HG02798 (cell line): ENCODE data around the gene HBB.

Experiments
- ATAC-seq: cut with Tn5 transposase; IDR thresholded peaks from one replicate; pipeline ENCODE4 v1.9.1; 2021; ENCODE audit warnings: mild to moderate bottlenecking; ENCODE audit not compliant: unreplicated experiment, poor library complexity

Gene HBB

DNA sequence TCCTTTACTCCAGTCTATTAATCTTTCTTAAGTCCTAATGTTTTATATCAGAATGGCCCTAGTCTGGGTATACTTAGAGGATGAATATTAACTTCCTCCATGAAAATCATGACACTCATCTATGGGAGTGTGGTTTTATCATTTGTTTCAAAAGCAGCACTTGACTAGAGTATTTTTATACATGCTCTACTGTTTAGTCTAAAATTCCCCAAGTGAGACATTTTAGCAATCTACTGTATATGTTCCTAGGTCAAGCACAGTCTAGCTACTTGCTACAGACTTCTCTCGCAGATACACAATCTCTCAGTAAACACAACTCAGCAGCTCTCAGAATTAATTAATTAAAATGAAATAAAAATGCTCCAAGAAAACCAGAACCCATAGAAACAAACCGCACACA lies 2.9 kb upstream of the HBB start:
- no peak for ATAC-seq

DNA sequence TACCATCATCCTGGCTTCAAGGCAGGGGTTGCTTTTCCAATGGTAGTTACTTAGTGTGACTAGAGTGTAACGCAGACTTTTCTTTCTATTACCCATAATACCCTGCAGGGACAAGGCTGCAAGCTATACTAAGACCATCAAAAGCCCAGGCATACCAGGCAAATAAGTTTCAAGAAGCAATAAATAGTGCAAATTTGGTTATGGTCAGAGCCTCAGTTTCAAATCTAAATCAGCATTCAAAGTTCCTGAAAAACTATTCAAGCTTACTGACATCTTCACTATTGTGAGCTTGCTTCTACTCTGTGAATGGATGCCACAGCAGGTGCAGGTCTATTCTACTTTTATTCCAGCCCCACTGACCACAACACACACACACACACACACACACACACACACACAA lies 2.5 kb upstream of the HBB start:
- no peak for ATAC-seq

DNA sequence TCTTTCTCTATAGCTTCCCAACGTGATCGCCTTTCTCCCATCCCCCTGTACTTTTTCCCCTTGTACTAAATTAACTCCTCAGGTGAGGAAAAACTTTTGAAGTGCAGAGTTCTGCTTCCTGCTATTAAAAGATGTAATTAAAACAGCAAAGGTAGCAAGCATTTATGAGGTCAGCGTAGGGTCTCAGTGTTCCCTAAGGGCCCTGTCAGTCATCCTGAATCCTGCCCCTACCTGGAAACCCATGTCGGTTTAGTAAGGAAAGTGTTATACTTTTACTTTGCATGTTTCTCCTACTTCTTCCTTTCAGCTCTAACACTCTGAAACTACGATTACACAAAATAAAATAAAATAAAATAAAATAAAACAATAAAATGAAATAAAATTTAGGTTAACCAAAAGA lies 1.3 kb upstream of the HBB start:
- ATAC-seq: no peak

DNA sequence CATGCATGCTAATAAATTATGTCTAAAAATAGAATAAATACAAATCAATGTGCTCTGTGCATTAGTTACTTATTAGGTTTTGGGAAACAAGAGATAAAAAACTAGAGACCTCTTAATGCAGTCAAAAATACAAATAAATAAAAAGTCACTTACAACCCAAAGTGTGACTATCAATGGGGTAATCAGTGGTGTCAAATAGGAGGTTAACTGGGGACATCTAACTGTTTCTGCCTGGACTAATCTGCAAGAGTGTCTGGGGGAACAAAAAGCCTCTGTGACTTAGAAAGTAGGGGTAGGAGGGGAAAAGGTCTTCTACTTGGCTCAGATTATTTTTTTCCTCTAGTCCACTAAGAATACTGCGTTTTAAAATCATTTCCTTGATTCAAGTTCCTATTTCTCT lies 810 bp upstream of the HBB start:
- ATAC-seq: no peak

DNA sequence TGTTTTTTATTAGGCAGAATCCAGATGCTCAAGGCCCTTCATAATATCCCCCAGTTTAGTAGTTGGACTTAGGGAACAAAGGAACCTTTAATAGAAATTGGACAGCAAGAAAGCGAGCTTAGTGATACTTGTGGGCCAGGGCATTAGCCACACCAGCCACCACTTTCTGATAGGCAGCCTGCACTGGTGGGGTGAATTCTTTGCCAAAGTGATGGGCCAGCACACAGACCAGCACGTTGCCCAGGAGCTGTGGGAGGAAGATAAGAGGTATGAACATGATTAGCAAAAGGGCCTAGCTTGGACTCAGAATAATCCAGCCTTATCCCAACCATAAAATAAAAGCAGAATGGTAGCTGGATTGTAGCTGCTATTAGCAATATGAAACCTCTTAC lies 1.4 kb downstream of the HBB start:
- ATAC-seq: no peak

DNA sequence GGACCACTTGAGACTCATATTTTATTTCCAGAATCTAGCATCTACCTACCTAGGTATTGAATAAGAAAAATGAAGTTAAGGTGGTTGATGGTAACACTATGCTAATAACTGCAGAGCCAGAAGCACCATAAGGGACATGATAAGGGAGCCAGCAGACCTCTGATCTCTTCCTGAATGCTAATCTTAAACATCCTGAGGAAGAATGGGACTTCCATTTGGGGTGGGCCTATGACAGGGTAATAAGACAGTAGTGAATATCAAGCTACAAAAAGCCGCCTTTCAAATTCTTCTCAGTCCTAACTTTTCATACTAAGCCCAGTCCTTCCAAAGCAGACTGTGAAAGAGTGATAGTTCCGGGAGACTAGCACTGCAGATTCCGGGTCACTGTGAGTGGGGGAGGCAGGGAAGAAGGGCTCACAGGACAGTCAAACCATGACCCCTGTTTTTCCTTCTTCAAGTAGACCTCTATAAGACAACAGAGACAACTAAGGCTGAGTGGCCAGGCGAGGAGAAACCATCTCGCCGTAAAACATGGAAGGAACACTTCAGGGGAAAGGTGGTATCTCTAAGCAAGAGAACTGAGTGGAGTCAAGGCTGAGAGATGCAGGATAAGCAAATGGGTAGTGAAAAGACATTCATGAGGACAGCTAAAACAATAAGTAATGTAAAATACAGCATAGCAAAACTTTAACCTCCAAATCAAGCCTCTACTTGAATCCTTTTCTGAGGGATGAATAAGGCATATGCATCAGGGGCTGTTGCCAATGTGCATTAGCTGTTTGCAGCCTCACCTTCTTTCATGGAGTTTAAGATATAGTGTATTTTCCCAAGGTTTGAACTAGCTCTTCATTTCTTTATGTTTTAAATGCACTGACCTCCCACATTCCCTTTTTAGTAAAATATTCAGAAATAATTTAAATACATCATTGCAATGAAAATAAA lies 2.1 kb downstream of the HBB start:
- no peak for ATAC-seq

DNA sequence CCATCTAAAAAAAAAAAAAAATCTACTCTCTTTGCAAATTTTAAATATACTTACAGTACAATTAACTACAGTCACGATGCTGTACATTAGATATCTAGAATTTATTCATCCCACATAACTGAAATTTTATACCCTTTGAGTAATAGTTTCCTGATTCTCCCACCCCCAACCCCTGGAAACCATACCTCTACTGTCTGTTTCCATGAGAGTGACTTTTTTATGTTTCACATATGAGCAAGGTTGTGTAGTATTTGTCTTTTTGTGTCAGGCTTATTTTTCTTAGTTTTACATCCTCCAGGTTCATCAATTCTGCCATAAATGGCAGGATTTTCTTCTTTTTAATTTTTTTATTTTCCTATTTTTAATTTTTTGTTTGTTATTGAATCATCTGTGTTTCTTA lies 3.2 kb downstream of the HBB start:
- ATAC-seq: no peak

DNA sequence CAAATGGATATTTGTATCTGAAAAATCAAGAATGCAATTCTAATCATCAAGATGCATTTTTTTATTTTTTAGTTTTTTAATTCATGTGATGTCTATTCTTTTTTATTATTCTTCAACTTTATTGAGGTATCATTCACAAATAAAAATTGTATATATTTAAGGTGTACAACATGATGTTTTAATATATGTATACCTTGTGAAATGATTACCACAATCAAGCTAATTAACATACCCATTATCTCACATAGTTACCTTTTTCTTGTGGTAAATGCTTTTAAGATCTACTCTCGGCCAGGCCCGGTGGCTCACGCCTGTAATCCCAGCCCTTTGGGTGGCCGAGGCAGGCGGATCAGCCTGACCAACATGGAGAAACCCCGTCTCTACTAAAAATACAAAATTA lies 3.7 kb downstream of the HBB start:
- no peak for ATAC-seq

DNA sequence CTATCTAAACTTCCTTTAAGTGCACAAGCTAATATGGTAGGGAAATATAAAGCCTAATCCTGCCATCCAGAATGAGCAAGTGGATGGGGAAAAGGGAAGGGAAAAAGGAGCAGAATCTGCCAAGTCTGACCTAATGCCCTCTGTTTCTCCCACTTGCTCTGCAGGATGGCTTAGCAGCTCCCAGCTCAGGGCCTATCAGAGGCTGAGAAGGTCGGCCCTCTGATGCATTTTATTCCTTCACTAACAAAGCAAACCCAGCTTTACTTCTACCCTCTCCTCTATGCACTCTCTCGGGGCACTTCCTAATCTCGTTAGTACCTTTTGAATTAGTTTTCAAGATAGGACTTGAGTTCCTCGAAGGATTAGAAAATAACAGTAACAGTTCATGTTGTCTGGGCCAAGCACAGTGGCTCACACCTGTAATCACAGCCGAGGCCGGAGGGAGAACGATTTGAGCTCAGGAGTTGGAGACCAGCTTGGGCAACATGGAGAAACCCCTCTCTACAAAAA lies 16.4 kb downstream of the HBB start:
- no peak for ATAC-seq

DNA sequence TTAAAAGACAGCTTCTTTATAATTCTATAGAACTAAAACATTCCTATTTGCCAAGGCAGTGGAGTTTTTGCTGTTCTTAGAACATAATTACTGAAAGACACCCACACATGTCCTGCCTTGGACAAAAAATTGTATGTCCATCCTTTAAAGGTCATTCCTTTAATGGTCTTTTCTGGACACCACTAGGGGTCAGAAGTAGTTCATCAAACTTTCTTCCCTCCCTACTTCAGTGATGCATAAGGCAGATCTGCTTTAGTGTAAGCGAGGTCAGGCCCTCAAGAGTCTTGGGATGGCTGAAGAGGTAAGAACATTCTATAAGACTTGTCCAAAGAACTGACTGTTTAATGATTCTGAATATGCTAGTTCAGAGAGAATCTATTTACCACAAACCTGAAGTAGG lies 22.1 kb downstream of the HBB start:
- ATAC-seq: peak; percentile 86

DNA sequence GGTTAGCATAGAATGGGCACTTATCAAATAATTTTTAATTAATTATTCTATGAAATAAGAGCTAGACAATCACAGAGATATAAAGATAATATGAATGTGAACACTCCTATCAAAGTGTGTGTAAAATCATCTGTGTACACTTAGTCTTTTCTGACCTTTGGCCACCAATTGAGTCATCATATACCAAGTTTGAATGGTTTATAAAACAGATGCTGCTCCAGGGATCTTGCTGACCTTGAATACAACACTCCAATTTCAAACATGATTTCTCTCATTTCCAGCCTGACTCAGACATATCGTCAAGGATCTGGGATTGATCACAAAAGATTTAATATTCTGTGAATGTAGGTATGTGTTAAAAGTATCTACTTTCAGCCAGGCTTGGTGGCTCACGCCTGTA lies 23.5 kb downstream of the HBB start:
- ATAC-seq: no peak

DNA sequence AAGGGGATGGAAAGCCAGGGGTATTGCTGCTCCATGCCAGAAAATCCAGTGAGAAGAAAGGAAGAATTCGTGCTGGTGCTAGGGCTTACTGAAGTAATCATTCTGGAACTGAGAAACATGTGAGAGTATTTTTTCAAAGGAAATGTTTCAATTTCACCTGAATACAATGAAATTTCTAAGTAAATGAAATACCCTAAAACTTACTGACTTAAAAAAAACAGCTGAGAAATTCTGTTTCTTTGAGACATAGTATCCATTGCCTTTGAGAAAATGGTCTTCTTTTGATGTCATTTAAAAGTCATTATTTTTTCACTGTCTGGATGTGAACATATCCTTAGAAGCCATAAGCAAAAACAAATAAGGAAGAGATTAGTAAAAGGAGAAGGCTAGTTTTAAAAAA lies 26.3 kb downstream of the HBB start, which contains the start of gene OR51V1:
Gene OR51V1, minus strand, starts transcription at position 101 of the 400 bp plus-strand sequence. Its CDS starts 0 bp downstream, at position 101.
- no peak for ATAC-seq

DNA sequence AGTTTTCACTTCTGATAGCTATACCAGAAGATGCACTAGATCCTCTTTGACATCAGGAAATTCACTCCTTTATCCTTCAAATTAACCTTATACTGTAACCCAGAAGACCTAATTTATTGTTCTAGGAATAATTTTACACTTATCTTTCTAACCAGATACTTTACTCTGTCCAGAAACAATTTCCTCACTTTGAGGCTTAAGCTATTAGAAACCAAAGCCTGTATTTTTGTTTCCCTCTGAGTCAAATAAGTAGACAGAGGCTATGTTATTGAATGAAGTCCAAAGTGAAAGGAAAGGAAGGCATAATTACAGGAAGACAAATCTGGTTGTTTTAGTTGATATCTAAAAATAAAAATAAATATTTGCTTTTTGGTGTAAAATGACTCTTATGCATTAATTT lies 28.6 kb downstream of the HBB start:
- ATAC-seq: no peak

DNA sequence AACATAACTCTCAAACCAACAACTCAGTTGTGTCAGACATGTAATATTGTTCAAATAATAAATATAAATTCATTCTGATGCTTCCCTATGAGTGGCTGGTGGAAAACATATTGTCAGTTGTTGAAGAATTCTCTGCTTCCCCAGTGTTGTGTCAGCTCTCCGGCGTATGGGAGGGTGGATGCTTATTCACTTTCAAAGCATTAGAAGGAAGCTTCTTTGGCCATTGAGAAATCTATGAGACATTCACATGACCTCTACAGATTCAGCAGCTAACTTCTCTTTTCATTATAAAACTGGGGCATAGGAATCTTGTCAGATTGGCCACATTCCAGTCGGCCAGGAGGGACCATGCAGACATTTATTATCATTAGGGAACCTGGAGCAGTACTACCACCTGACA lies 29.3 kb downstream of the HBB start:
- no peak for ATAC-seq

DNA sequence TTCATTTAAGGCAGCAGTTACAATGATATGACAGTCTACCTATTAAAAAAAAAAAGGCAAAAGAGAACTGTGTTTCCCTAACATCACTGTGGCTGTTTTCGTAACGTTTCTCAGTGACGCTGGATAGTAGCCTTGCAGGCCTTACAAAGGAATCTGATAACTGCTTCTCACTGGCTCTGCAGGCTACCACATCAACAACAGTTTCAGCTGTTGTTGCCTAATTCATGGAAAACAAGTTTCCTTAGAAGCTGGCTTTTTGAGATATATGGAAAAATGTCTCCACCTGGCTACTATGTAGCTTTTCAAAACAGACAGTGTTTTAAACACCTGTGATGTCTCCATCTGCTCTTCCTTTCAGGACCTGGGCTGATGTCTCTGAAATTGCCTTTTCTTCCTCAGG lies 30.1 kb downstream of the HBB start:
- ATAC-seq: no peak

DNA sequence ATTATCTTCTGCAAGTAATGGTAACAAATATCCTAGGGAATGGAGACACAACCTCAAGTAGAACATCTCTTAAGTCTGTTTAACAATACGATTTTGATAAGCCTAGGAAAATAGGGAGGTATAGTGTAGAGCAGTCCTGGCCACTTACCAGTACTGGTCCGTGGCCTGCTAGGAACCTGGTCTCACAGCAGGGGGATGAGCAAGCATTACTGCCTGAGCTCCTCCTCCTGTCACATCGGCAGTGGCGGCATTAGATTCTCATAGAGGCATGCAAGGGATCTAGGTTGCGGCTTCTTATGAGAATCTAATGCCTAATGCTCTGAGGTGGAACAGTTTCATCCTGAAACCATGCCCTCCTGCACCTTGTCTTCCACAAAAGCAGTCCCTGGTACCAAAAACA lies 30.8 kb downstream of the HBB start:
- no peak for ATAC-seq

DNA sequence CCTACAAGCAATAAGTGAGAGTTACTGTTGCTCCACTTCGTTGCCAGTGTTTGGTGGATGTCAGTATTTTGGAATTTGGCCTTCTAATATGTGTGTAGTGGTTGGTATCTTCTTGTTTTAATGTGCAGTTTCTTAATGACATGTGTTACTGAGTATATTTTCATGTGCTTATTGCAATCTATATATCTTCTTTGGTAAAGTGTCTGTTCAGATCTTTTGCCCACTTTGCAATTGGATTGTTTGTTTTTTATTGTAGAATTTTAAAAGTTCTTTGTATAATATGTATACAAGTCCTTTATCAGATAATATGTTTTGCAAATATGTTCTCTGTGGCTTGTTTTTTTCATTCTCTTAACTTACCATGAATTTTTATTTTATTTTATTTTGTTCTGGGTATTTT lies 34.1 kb downstream of the HBB start:
- no peak for ATAC-seq

DNA sequence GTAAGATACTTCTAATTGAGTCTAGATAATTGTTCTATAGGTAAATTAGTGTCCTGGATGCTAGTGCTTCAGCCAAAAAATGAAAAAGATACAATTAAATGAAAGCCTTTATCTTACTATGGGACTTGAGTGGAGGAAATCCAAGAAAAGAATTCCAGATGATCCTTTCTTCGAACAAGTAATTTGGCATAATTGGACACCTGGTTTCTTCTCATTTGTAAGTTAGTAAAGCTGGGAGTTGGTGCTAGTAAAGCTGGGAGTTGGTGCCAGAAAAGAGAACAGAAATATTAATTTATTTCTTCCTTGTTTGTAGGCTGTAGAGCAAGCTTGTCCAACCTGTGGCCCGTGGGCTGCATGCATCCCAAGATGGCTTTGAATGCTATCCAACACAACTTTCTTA lies 38.7 kb downstream of the HBB start:
- ATAC-seq: no peak

DNA sequence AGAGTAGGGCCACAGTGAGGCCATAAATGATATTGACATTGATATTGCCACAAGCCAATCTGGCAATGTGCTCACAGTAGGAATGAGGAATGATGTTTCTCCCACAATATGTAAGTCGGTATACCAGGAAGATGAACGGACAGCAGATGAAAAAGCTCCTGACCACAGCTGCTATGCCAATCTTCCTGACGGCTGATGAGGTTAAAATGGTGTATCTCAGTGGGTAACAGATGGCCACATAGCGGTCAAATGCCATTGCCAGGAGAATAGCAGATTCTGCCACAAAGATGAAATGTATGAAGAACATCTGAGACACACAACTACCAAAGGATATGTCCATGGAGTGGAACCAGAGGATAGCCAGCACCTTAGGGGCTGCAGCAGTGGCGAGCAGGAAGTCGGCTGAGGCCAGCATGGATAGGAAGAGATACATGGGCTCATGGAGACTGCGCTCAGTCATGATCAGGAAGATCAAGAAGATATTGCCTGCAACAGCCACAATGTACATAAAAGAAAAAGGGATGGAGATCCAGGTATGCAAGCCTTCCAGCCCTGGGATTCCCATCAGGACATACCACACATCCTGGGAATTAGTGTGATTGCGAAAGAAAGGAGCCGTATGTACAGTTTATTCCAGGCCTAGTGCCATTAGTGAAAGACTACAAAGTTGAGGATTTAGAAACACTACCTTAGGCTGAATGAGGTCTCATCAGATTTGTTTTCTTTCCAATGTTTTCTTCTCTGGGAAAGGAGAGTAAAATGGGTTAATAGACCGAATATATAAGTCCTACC lies 48.6 kb downstream of the HBB start:
- no peak for ATAC-seq
